WTC11 (cell line): ENCODE results near the gene RAPH1. TPM values are rescaled to one million over a fixed set of nuclear protein-coding genes. Genes with fewer than 3 reads are reported as not detected.

Experiments
- ATAC-seq: fragments of 200-7000 bp; cut with Tn5 transposase; 2 replicates; pipeline ENCODE4 v1.10.0; 2021; ENCODE audit warnings: mild to moderate bottlenecking, moderate library complexity
- CTCF ChIA-PET: fragments of 300-600 bp; sonication (Branson Sonifier 250); formaldehyde crosslinking; loops from one replicate; lab custom pipeline; 2021; ENCODE audit warnings: antibody characterized with exemption; lab: Charles Lee
- POLR2A ChIA-PET: fragments of 350-600 bp; sonication (Branson Sonifier 250); formaldehyde crosslinking; loops from one replicate; lab custom pipeline; 2021; ENCODE audit warnings: antibody characterized with exemption; lab: Charles Lee
- DNase-seq: peaks from one replicate; pipeline ENCODE4 v3.0.0; 2021; ENCODE audit warnings: low spot score
- H3K27ac Mint-ChIP-seq: 2 replicates; pipeline ENCODE4 v1.8.0; 2021; ENCODE audit warnings: mixed read lengths
- H3K27me3 Mint-ChIP-seq: 2 replicates; pipeline ENCODE4 v1.8.0; 2021; ENCODE audit warnings: low read depth, mild to moderate bottlenecking, moderate library complexity, mixed read lengths
- H3K36me3 Mint-ChIP-seq: 2 replicates; pipeline ENCODE4 v1.8.0; 2021; ENCODE audit warnings: mixed read lengths
- H3K4me1 Mint-ChIP-seq: 2 replicates; pipeline ENCODE4 v1.8.0; 2022; ENCODE audit warnings: mixed read lengths
- H3K4me3 Mint-ChIP-seq: 2 replicates; pipeline ENCODE4 v1.8.0; 2021; ENCODE audit warnings: mild to moderate bottlenecking, moderate library complexity, mixed read lengths
- H3K9me3 Mint-ChIP-seq: 2 replicates; pipeline ENCODE4 v1.8.0; 2021; ENCODE audit warnings: mixed read lengths
- ATF1 ChIP-seq: sonication (generic); formaldehyde crosslinking; IDR thresholded peaks from 2 replicates; pipeline ENCODE4 v1.8.1; 2023; ENCODE audit warnings: mild to moderate bottlenecking, moderate library complexity, missing genetic modification reagents
- ETV6 ChIP-seq: sonication (generic); formaldehyde crosslinking; IDR thresholded peaks from 2 replicates; pipeline ENCODE4 v1.8.1; 2022; ENCODE audit warnings: mild to moderate bottlenecking, missing genetic modification reagents
- KAT7 ChIP-seq: sonication (generic); formaldehyde crosslinking; IDR thresholded peaks from 2 replicates; pipeline ENCODE4 v1.8.1; 2023; ENCODE audit warnings: missing genetic modification reagents, mild to moderate bottlenecking, borderline replicate concordance
- NR2C2 ChIP-seq: sonication (generic); formaldehyde crosslinking; IDR thresholded peaks from 2 replicates; pipeline ENCODE4 v1.8.0; 2022; ENCODE audit warnings: mild to moderate bottlenecking, missing genetic modification reagents
- SOX15 ChIP-seq: fragments of 250-450 bp; sonication (Bioruptor Pico); IDR thresholded peaks from 2 replicates; pipeline ENCODE4 v1.9.0; 2021; ENCODE audit warnings: mild to moderate bottlenecking
- TCF7 ChIP-seq: sonication (generic); formaldehyde crosslinking; IDR thresholded peaks from 2 replicates; pipeline ENCODE4 v1.8.0; 2022; ENCODE audit warnings: mild to moderate bottlenecking, low read depth, missing genetic modification reagents, moderate library complexity
- ZNF232 ChIP-seq: sonication (generic); formaldehyde crosslinking; IDR thresholded peaks from 2 replicates; pipeline ENCODE4 v1.8.0; 2022; ENCODE audit warnings: mild to moderate bottlenecking, missing genetic modification reagents
- ZNF671 ChIP-seq: fragments of 250-450 bp; sonication (Bioruptor Pico); IDR thresholded peaks from 2 replicates; pipeline ENCODE4 v1.8.0; 2021; ENCODE audit warnings: mild to moderate bottlenecking
- total RNA-seq: library from RNA; stranded (reverse); gene quantifications from 3 replicates; pipeline ENCODE4 v1.2.3, GENCODE V29; 2021
- TF ChIP-seq, protein P1 (sequence below): sonication (generic); formaldehyde crosslinking; IDR thresholded peaks from 2 replicates; pipeline ENCODE4 v1.8.1; 2023; ENCODE audit warnings: mild to moderate bottlenecking, moderate library complexity, missing genetic modification reagents
- TF ChIP-seq, protein P2 (sequence below): fragments of 250-450 bp; sonication (Bioruptor Pico); IDR thresholded peaks from 2 replicates; pipeline ENCODE4 v1.9.0; 2021; ENCODE audit warnings: mild to moderate bottlenecking, borderline replicate concordance
- TF ChIP-seq, protein P3 (sequence below): fragments of 250-450 bp; sonication (Bioruptor Pico); IDR thresholded peaks from 2 replicates; pipeline ENCODE4 v1.8.0; 2021; ENCODE audit warnings: mild to moderate bottlenecking
- TF ChIP-seq, protein P4 (sequence below): sonication (generic); formaldehyde crosslinking; conservative IDR thresholded peaks from 2 replicates; pipeline ENCODE4 v1.8.1; 2022; ENCODE audit warnings: mild to moderate bottlenecking, missing genetic modification reagents
- TF ChIP-seq, protein P5 (sequence below): sonication (generic); formaldehyde crosslinking; IDR thresholded peaks from 2 replicates; pipeline ENCODE4 v1.8.0; 2023; ENCODE audit warnings: missing genetic modification reagents
- TF ChIP-seq, protein P6 (sequence below): sonication (generic); formaldehyde crosslinking; IDR thresholded peaks from 2 replicates; pipeline ENCODE4 v1.8.1; 2022; ENCODE audit warnings: low read depth, mild to moderate bottlenecking, moderate library complexity, missing genetic modification reagents, borderline replicate concordance
- TF ChIP-seq, protein P7 (sequence below): sonication (generic); formaldehyde crosslinking; IDR thresholded peaks from 2 replicates; pipeline ENCODE4 v1.8.1; 2022; ENCODE audit warnings: mild to moderate bottlenecking, missing genetic modification reagents, moderate library complexity, borderline replicate concordance
- TF ChIP-seq, protein P8 (sequence below): sonication (generic); formaldehyde crosslinking; IDR thresholded peaks from 2 replicates; pipeline ENCODE4 v1.8.0; 2022; ENCODE audit warnings: missing genetic modification reagents

RAPH1 gene
- total RNA-seq, 1 experiment from 2014 or later: 24.6 TPM

DNA sequence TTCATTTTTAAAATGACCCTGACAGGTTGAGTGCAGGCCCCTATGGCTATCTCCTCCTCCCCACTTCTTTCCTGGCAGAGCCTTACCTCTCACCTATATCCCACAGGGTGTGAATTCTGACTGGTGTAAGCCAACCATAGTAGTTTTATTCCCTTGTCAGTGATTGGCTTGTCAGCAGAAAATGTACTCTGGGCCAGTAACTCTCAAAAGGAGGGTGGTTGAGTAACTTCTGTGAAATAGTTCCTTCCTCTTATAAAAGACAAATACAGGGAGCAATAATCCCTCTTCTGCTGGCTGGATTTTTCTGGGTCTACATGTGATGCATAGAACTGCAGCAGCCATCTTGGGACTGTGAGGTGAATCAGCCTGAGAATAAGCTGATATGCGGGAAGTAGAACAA is 83.4 kb downstream of the RAPH1 start:
- ChIA-PET CTCF (no interaction called here), POLR2A (no interaction called here)
- no peak for DNase-seq
- Mint-ChIP-seq H3K4me1 (no peaks in the 10 kb centered on the region), H3K9me3 (no peaks in the 10 kb centered on the region), H3K27me3 (no peaks in the 10 kb centered on the region), H3K4me3 (no peak overlapping the region), H3K36me3 (peaks cover 3% of the 10 kb centered on the region), H3K27ac (no peak overlapping the region)
- no peak for ATAC-seq
- TF ChIP-seq ZNF232 (no peak), SOX15 (CRISPR knock-in tag) (no peak), TCF7 (CRISPR knock-in tag) (no peak), KAT7 (no peak)
- TF ChIP-seq, protein P1, sequence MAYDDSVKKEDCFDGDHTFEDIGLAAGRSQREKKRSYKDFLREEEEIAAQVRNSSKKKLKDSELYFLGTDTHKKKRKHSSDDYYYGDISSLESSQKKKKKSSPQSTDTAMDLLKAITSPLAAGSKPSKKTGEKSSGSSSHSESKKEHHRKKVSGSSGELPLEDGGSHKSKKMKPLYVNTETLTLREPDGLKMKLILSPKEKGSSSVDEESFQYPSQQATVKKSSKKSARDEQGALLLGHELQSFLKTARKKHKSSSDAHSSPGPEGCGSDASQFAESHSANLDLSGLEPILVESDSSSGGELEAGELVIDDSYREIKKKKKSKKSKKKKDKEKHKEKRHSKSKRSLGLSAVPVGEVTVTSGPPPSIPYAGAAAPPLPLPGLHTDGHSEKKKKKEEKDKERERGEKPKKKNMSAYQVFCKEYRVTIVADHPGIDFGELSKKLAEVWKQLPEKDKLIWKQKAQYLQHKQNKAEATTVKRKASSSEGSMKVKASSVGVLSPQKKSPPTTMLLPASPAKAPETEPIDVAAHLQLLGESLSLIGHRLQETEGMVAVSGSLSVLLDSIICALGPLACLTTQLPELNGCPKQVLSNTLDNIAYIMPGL (CRISPR knock-in tag): no peak
- TF ChIP-seq, protein P2, sequence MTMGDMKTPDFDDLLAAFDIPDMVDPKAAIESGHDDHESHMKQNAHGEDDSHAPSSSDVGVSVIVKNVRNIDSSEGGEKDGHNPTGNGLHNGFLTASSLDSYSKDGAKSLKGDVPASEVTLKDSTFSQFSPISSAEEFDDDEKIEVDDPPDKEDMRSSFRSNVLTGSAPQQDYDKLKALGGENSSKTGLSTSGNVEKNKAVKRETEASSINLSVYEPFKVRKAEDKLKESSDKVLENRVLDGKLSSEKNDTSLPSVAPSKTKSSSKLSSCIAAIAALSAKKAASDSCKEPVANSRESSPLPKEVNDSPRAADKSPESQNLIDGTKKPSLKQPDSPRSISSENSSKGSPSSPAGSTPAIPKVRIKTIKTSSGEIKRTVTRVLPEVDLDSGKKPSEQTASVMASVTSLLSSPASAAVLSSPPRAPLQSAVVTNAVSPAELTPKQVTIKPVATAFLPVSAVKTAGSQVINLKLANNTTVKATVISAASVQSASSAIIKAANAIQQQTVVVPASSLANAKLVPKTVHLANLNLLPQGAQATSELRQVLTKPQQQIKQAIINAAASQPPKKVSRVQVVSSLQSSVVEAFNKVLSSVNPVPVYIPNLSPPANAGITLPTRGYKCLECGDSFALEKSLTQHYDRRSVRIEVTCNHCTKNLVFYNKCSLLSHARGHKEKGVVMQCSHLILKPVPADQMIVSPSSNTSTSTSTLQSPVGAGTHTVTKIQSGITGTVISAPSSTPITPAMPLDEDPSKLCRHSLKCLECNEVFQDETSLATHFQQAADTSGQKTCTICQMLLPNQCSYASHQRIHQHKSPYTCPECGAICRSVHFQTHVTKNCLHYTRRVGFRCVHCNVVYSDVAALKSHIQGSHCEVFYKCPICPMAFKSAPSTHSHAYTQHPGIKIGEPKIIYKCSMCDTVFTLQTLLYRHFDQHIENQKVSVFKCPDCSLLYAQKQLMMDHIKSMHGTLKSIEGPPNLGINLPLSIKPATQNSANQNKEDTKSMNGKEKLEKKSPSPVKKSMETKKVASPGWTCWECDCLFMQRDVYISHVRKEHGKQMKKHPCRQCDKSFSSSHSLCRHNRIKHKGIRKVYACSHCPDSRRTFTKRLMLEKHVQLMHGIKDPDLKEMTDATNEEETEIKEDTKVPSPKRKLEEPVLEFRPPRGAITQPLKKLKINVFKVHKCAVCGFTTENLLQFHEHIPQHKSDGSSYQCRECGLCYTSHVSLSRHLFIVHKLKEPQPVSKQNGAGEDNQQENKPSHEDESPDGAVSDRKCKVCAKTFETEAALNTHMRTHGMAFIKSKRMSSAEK (CRISPR knock-in tag): no peak
- TF ChIP-seq, protein P3, sequence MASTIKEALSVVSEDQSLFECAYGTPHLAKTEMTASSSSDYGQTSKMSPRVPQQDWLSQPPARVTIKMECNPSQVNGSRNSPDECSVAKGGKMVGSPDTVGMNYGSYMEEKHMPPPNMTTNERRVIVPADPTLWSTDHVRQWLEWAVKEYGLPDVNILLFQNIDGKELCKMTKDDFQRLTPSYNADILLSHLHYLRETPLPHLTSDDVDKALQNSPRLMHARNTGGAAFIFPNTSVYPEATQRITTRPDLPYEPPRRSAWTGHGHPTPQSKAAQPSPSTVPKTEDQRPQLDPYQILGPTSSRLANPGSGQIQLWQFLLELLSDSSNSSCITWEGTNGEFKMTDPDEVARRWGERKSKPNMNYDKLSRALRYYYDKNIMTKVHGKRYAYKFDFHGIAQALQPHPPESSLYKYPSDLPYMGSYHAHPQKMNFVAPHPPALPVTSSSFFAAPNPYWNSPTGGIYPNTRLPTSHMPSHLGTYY (CRISPR knock-in tag): no peak
- TF ChIP-seq, protein P4, sequence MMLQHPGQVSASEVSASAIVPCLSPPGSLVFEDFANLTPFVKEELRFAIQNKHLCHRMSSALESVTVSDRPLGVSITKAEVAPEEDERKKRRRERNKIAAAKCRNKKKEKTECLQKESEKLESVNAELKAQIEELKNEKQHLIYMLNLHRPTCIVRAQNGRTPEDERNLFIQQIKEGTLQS: no peak

DNA sequence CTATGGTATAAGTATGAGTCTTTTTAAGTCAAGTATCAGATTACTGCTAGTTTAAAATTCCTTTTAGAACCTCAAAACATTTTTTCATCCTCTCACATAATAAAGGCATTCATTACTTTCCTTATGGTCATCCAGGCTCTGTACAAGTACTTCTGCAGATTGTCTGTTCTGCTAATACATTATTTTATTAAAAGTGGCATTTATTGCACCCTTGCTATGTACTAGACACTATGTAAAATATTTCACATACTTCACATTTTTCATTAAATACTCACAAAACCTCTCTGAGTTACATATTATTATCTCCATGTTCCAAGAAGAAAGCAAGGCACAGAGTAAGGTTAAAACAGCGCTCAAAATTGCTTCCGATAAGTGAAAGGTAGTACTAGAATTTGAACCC is 84.1 kb downstream of the RAPH1 start:
- ChIA-PET POLR2A (no interaction called here), CTCF (interaction anchor here (1.2 kb wide), 1 partner anchor 8 kb away, joined by 4 read pairs; no protein-coding TSS in a partner anchor)
- ATAC-seq (no peak), DNase-seq (no peak)
- H3K4me1 Mint-ChIP-seq: no peaks in the 10 kb centered on the region
- H3K9me3 Mint-ChIP-seq: no peaks in the 10 kb centered on the region
- H3K36me3 Mint-ChIP-seq: peaks cover 6% of the 10 kb centered on the region
- TF ChIP-seq ETV6 (CRISPR knock-in tag): no peak
- TF ChIP-seq, protein P5, sequence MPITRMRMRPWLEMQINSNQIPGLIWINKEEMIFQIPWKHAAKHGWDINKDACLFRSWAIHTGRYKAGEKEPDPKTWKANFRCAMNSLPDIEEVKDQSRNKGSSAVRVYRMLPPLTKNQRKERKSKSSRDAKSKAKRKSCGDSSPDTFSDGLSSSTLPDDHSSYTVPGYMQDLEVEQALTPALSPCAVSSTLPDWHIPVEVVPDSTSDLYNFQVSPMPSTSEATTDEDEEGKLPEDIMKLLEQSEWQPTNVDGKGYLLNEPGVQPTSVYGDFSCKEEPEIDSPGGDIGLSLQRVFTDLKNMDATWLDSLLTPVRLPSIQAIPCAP (CRISPR knock-in tag): no peak
- TF ChIP-seq, protein P6, sequence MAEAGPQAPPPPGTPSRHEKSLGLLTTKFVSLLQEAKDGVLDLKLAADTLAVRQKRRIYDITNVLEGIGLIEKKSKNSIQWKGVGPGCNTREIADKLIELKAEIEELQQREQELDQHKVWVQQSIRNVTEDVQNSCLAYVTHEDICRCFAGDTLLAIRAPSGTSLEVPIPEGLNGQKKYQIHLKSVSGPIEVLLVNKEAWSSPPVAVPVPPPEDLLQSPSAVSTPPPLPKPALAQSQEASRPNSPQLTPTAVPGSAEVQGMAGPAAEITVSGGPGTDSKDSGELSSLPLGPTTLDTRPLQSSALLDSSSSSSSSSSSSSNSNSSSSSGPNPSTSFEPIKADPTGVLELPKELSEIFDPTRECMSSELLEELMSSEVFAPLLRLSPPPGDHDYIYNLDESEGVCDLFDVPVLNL (CRISPR knock-in tag): no peak
- no peaks in the 10 kb centered on the region for H3K27me3 Mint-ChIP-seq
- no peak overlapping the region; the same call in 1 of the 2 replicates for H3K27ac Mint-ChIP-seq
- H3K4me3 Mint-ChIP-seq: no peak overlapping the region

DNA sequence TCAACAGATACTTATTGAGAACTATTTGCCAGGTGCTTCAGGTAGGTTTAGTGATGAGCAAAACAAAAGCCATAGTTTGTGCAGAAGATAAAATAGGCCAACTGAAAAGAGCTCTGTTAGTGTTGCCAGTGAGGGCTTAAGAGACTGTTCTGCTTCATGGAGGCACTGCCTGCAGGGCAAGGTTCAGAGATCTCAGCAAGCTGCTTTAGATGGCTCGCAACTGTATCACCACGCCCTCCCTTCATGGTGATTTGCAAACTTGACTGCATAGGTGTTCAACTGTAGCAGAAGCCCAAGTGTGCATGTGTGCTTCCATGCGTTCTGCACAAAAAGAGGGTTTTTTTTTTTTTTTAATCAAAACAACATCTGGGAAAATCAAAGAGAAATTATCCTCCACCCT is 84.5 kb downstream of the RAPH1 start:
- CTCF ChIA-PET: interaction anchor here (1.2 kb wide), 1 partner anchor 8 kb away, joined by 4 read pairs; no protein-coding TSS in a partner anchor
- H3K4me1 Mint-ChIP-seq: no peaks in the 10 kb centered on the region
- no peaks in the 10 kb centered on the region for H3K27me3 Mint-ChIP-seq
- no peaks in the 10 kb centered on the region for H3K9me3 Mint-ChIP-seq
- H3K36me3 Mint-ChIP-seq: peaks cover 6% of the 10 kb centered on the region
- POLR2A ChIA-PET: no interaction called here
- H3K4me3 Mint-ChIP-seq: no peak overlapping the region
- TF ChIP-seq, protein P7, sequence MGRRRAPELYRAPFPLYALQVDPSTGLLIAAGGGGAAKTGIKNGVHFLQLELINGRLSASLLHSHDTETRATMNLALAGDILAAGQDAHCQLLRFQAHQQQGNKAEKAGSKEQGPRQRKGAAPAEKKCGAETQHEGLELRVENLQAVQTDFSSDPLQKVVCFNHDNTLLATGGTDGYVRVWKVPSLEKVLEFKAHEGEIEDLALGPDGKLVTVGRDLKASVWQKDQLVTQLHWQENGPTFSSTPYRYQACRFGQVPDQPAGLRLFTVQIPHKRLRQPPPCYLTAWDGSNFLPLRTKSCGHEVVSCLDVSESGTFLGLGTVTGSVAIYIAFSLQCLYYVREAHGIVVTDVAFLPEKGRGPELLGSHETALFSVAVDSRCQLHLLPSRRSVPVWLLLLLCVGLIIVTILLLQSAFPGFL (CRISPR knock-in tag): no peak
- no peak for TF ChIP-seq ATF1 (CRISPR knock-in tag)
- TF ChIP-seq, protein P8, sequence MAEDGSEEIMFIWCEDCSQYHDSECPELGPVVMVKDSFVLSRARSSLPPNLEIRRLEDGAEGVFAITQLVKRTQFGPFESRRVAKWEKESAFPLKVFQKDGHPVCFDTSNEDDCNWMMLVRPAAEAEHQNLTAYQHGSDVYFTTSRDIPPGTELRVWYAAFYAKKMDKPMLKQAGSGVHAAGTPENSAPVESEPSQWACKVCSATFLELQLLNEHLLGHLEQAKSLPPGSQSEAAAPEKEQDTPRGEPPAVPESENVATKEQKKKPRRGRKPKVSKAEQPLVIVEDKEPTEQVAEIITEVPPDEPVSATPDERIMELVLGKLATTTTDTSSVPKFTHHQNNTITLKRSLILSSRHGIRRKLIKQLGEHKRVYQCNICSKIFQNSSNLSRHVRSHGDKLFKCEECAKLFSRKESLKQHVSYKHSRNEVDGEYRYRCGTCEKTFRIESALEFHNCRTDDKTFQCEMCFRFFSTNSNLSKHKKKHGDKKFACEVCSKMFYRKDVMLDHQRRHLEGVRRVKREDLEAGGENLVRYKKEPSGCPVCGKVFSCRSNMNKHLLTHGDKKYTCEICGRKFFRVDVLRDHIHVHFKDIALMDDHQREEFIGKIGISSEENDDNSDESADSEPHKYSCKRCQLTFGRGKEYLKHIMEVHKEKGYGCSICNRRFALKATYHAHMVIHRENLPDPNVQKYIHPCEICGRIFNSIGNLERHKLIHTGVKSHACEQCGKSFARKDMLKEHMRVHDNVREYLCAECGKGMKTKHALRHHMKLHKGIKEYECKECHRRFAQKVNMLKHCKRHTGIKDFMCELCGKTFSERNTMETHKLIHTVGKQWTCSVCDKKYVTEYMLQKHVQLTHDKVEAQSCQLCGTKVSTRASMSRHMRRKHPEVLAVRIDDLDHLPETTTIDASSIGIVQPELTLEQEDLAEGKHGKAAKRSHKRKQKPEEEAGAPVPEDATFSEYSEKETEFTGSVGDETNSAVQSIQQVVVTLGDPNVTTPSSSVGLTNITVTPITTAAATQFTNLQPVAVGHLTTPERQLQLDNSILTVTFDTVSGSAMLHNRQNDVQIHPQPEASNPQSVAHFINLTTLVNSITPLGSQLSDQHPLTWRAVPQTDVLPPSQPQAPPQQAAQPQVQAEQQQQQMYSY (CRISPR knock-in tag): no peak
- TF ChIP-seq NR2C2 (CRISPR knock-in tag): no peak
- TF ChIP-seq ZNF671 (CRISPR knock-in tag): no peak
- no peak overlapping the region; the same call in 1 of the 2 replicates for H3K27ac Mint-ChIP-seq
- DNase-seq (no peak), ATAC-seq (no peak)
